Spleen (tissue), 11 donors: Measurements from ENCODE around the gene PI4K2A. TPM values are rescaled to one million over a fixed set of nuclear protein-coding genes. Genes with fewer than 3 reads are reported as not detected.

Experiments
- DNase-seq: peaks from one replicate; pipeline ENCODE4 v3.0.0-alpha.2; 2020
- H3K27ac ChIP-seq, 8 donors: fragments of 200-600 bp; sonication (generic) in 7 of 8; 1 replicate in 4 of 8; 2 replicates in 4 of 8; pipeline versions ENCODE4 v1.5.0 to v1.8.0; 2016 to 2021; ENCODE audit warnings: inconsistent platforms in 4 of 8, mild to moderate bottlenecking in 4 of 8, moderate library complexity in 1 of 8
- H3K27me3 ChIP-seq, 7 donors: fragments of 200-600 bp; sonication (generic) in 6 of 7; replicated peaks in 1 of 7; 1 replicate in 4 of 7; 2 replicates in 3 of 7; pipeline versions ENCODE4 v1.5.0 to v1.8.0; 2016 to 2021; ENCODE audit warnings: inconsistent platforms in 3 of 7, mild to moderate bottlenecking in 1 of 7
- H3K36me3 ChIP-seq, 6 donors: fragments of 200-600 bp; sonication (generic) in 5 of 6; 1 replicate in 4 of 6; 2 replicates in 2 of 6; pipeline versions ENCODE4 v1.5.0 to v1.8.0; 2016 to 2021; ENCODE audit warnings: inconsistent platforms in 2 of 6
- H3K4me1 ChIP-seq, 6 donors: fragments of 200-600 bp; sonication (generic) in 5 of 6; 1 replicate in 3 of 6; 2 replicates in 3 of 6; pipeline versions ENCODE4 v1.5.0 to v1.8.0; 2016 to 2021; ENCODE audit warnings: inconsistent platforms in 3 of 6
- H3K4me3 ChIP-seq, 8 donors: fragments of 200-600 bp; sonication (generic) in 7 of 8; 1 replicate in 4 of 8; 2 replicates in 4 of 8; pipeline versions ENCODE4 v1.5.0 to v1.8.0; 2016 to 2021; ENCODE audit warnings: inconsistent platforms in 4 of 8, mild to moderate bottlenecking in 4 of 8, moderate library complexity in 2 of 8
- H3K9me3 ChIP-seq, 8 donors: fragments of 200-600 bp; sonication (generic) in 7 of 8; 1 replicate in 4 of 8; 2 replicates in 4 of 8; pipeline versions ENCODE4 v1.5.0 to v1.8.0; 2016 to 2021; ENCODE audit warnings: inconsistent platforms in 4 of 8
- CTCF ChIP-seq, 11 experiments: fragments of 200-600 bp in 7 of 11; fragments of 450-650 bp in 4 of 11; sonication (generic) in 4 of 11; IDR thresholded peaks in 8 of 11; conservative IDR thresholded peaks in 3 of 11; 1 replicate in 7 of 11; 2 replicates in 4 of 11; pipeline versions ENCODE4 v1.4.0 to v1.8.0; 2016 to 2021; ENCODE audit warnings: antibody characterized with exemption in 11 of 11, inconsistent platforms in 4 of 11, mild to moderate bottlenecking in 1 of 11
- POLR2A ChIP-seq, 3 donors: fragments of 450-650 bp; IDR thresholded peaks; one replicate each; pipeline ENCODE4 v1.5.1; 2017; ENCODE audit warnings: antibody characterized with exemption in 3 of 3, mild to moderate bottlenecking in 1 of 3
- POLR2AphosphoS5 ChIP-seq, 3 donors: sonication (generic); formaldehyde crosslinking; IDR thresholded peaks; one replicate each; pipeline ENCODE4 v1.5.1; 2017; ENCODE audit warnings: antibody characterized with exemption in 3 of 3
- WGBS, 5 donors: extraction: QIAGEN DNeasy Blood & Tissue Kit in 3 of 5; methylation state at CpG; one replicate each; pipeline versions ENCODE4 v1.1.5 to v1.1.7; 2013 to 2018; 5-methylcytosine and 5-hydroxymethylcytosine counted together
- intact Hi-C: fragments of 100-400 bp; cut with DNase I; formaldehyde crosslinking; loops from one replicate; pipeline ENCODE4 v1.15.0; 2023; ENCODE audit warnings: low total_unique reads
- polyA plus RNA-seq, 3 donors: library from polyadenylated mRNA; stranded (reverse); fragments of 200-250 nt; gene quantifications; one replicate each; pipeline ENCODE4 v1.2.1, GENCODE V29; 2013
- total RNA-seq, 7 donors: library from RNA; depleted of rRNA in 3 of 7; stranded (reverse); fragments of >200 nt in 3 of 7; fragmentation: NEBNext Ultra II Directional in 4 of 7; extraction: Animal tissue kit (Norgen Biotek cat#: 25700) in 4 of 7; gene quantifications; one replicate each; pipeline versions ENCODE4 v1.1.0 to v1.2.1, GENCODE V29; 2016 to 2021
- donor health status: healthy with polysubstance abuse.
- donor health status: DM: no; HTN: no; CAD: no; lungs with moderate emphysema.
- donor health status: DM: no; HTN: no; CAD: no.
- donor health status: Bipolar disorder and iron deficiency.
- donor health status: healthy.
- donor health status: DM: no; HTN: no; CAD: no.
- donor health status: DM: yes; HTN: yes; CAD: no.

Gene PI4K2A
- total and polyA plus RNA-seq, 10 donors = 7.1 to 28.7 (median 22.5) TPM

- WGBS, 5 donors = 52 to 87% (median 79%) methylated on average over 1 of the region's 1 CpG
- no peak for DNase-seq
- Histone ChIP-seq H3K36me3 (no peaks in the 10 kb centered on the region), H3K4me3 (no peak overlapping the region), H3K4me1 (peaks cover 0 to 13% (median 5%) of the 10 kb centered on the region in 6 donors), H3K9me3 (no peaks in the 10 kb centered on the region), H3K27ac (no peak overlapping the region), H3K27me3 (peaks cover 0 to 18% (median 0%) of the 10 kb centered on the region in 7 donors)
- TF ChIP-seq CTCF (IDR thresholded peaks at IDR 0.05 in 8 of 11, conservative IDR thresholded peaks at IDR 0.05 in 3 of 11) = no peak
- no peak for TF ChIP-seq POLR2AphosphoS5 (IDR thresholded peaks at IDR 0.05)
- no peak for TF ChIP-seq POLR2A (IDR thresholded peaks at IDR 0.05)
- intact Hi-C loops = loop anchor here (5.0 kb wide), 1 partner anchor 33 kb away; the partner anchor contains the start of gene ZFYVE27
Measured at GRCh38 chr10:97704341-97704740, 63.9 kb downstream of the PI4K2A start.

GRCh38 chr10:97705006-97705670 is 64.7 kb downstream of the PI4K2A start:
- intact Hi-C loops = no loop called here
- no peak overlapping the region for H3K4me3 ChIP-seq
- H3K4me1 ChIP-seq = peaks cover 0 to 20% (median 7%) of the 10 kb centered on the region in 6 donors
- no peak overlapping the region for H3K27ac ChIP-seq
- H3K36me3 ChIP-seq = no peaks in the 10 kb centered on the region
- TF ChIP-seq CTCF (IDR thresholded peaks at IDR 0.05 in 8 of 11, conservative IDR thresholded peaks at IDR 0.05 in 3 of 11) (no peak), POLR2A (IDR thresholded peaks at IDR 0.05) (no peak), POLR2AphosphoS5 (IDR thresholded peaks at IDR 0.05) (no peak)
- no peaks in the 10 kb centered on the region for H3K9me3 ChIP-seq
- DNase-seq = peak; percentile 9
- WGBS, 5 donors = 81 to 97% (median 88%) methylated on average over 3 of the region's 3 CpGs
- H3K27me3 ChIP-seq = peaks cover 0 to 26% (median 0%) of the 10 kb centered on the region in 7 donors

GRCh38 chr10:97707134-97707861 is 66.8 kb downstream of the PI4K2A start:
- Histone ChIP-seq H3K4me1 (peaks cover 0 to 21% (median 9%) of the 10 kb centered on the region in 6 donors), H3K9me3 (no peaks in the 10 kb centered on the region), H3K36me3 (no peaks in the 10 kb centered on the region), H3K27me3 (peaks cover 0 to 35% (median 0%) of the 10 kb centered on the region in 7 donors), H3K27ac (no peak overlapping the region), H3K4me3 (no peak overlapping the region)
- 80 to 91% (median 86%) methylated on average over 7 to 11 of the region's 11 CpGs for whole genome bisulfite sequencing, 5 donors
- DNase-seq = peak; percentile 62
- TF ChIP-seq POLR2A (IDR thresholded peaks at IDR 0.05) = no peak
- TF ChIP-seq POLR2AphosphoS5 (IDR thresholded peaks at IDR 0.05) = no peak
- no peak for TF ChIP-seq CTCF (IDR thresholded peaks at IDR 0.05 in 8 of 11, conservative IDR thresholded peaks at IDR 0.05 in 3 of 11)
- intact Hi-C loops = no loop called here

GRCh38 chr10:97708167-97708566 is 67.7 kb downstream of the PI4K2A start:
- Histone ChIP-seq H3K27me3 (peaks cover 0 to 40% (median 0%) of the 10 kb centered on the region in 7 donors), H3K36me3 (no peaks in the 10 kb centered on the region), H3K9me3 (no peaks in the 10 kb centered on the region), H3K4me3 (no peak overlapping the region), H3K4me1 (peaks cover 2 to 30% (median 17%) of the 10 kb centered on the region in 6 donors), H3K27ac (no peak overlapping the region)
- TF ChIP-seq CTCF (IDR thresholded peaks at IDR 0.05 in 8 of 11, conservative IDR thresholded peaks at IDR 0.05 in 3 of 11) (no peak), POLR2AphosphoS5 (IDR thresholded peaks at IDR 0.05) (no peak), POLR2A (IDR thresholded peaks at IDR 0.05) (no peak)
- 87 to 98% (median 92%) methylated on average over 2 of the region's 2 CpGs for WGBS, 5 donors
- intact Hi-C loops = no loop called here
- peak; percentile 19 for DNase-seq
